Endothelial cell of umbilical vein (primary cell): ENCODE data around the gene RAD51B.

Experiments
- CTCF ChIP-seq, 2 donors: IDR thresholded peaks; 1 replicate in 1 of 2; 2 replicates in 1 of 2; pipeline ENCODE4 v1.5.1; 2011; ENCODE audit warnings: low read length in 2 of 2, mild to moderate bottlenecking in 2 of 2, moderate library complexity in 2 of 2, control low read depth in 1 of 2, inconsistent platforms in 1 of 2, low read depth in 1 of 2; ENCODE audit not compliant: insufficient read depth in 1 of 2; ENCODE audit errors: extremely low read depth in 1 of 2
- EZH2 ChIP-seq: IDR thresholded peaks from 2 replicates; pipeline ENCODE4 v1.6.1; 2012; ENCODE audit warnings: borderline replicate concordance, low read depth, mild to moderate bottlenecking, moderate library complexity, low read length, inconsistent platforms; ENCODE audit not compliant: severe bottlenecking
- GATA2 ChIP-seq: IDR thresholded peaks from 2 replicates; pipeline ENCODE4 v1.7.0; 2011; ENCODE audit warnings: low read depth, mild to moderate bottlenecking, moderate library complexity, mixed read lengths, low read length; ENCODE audit not compliant: insufficient read length, insufficient read depth
- JUN ChIP-seq: IDR thresholded peaks from 2 replicates; pipeline ENCODE4 v1.6.1; 2011; ENCODE audit warnings: borderline replicate concordance, low read depth; ENCODE audit not compliant: insufficient read length, insufficient read depth
- MAX ChIP-seq: IDR thresholded peaks from 2 replicates; pipeline ENCODE4 v1.6.1; 2011; ENCODE audit not compliant: insufficient read depth, insufficient read length
- MYC ChIP-seq: IDR thresholded peaks from one replicate; pipeline ENCODE4 v1.6.1; 2011; ENCODE audit warnings: mild to moderate bottlenecking, low read depth, low read length
- POLR2A ChIP-seq: IDR thresholded peaks from 2 replicates; pipeline ENCODE4 v1.6.1; 2012; ENCODE audit warnings: low read depth, mild to moderate bottlenecking, control low read depth, low read length
- POLR2AphosphoS5 ChIP-seq: IDR thresholded peaks from 2 replicates; pipeline ENCODE4 v1.6.1; 2012; ENCODE audit warnings: low read depth, mild to moderate bottlenecking, control low read depth, low read length, moderate library complexity; ENCODE audit not compliant: insufficient read depth

GRCh38 chr14:68402525-68403101, 583.0 kb downstream of the RAD51B start:
- TF ChIP-seq CTCF (IDR thresholded peaks at IDR 0.05; ENCODE audit: extremely low read depth in 1 of 2, insufficient read depth in 1 of 2, low read depth in 1 of 2, low read length in 2 of 2), result no peak
- no peak for TF ChIP-seq POLR2A
- no peak for TF ChIP-seq JUN
- no peak for TF ChIP-seq EZH2
- TF ChIP-seq POLR2AphosphoS5, result no peak
- TF ChIP-seq MAX, result no peak
- no peak for TF ChIP-seq MYC
- TF ChIP-seq GATA2, result no peak
